ENCODE results near the gene FGGY.

Gene FGGY

DNA sequence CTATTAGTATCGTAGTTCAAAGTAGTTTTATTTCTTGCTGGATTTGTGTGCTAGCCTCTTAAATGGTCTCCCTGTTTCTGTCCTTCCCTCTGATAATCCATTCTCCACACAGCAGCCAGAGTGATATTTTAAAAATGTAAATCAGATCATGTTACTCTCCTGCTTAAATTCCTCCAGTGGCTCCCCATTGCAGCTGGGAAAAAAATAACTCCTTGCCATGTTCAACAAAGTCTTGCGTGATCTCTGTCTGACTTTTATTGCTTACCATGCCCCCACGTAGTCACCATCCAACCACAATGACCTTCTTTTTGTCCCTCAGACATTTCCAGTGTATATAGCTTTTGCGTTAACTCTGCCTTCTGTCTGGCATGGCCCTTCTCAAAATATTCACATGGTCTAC, 178.8 kb downstream of the FGGY start:
- TF ChIP-seq YY2 (tag by site-specific recombination; IDR thresholded peaks at IDR 0.05) = no peak
- no peak for TF ChIP-seq ZNF558 (tag by site-specific recombination; IDR thresholded peaks at IDR 0.05)
- no peak for TF ChIP-seq BCL11B (tag by site-specific recombination; IDR thresholded peaks at IDR 0.05; ENCODE audit: low read depth)
- TF ChIP-seq BCL11A (tag by site-specific recombination; IDR thresholded peaks at IDR 0.05; ENCODE audit: low read depth) = no peak
- TF ChIP-seq ZNF423 (tag by site-specific recombination; IDR thresholded peaks at IDR 0.05) = no peak
- TF ChIP-seq ZNF239 (tag by site-specific recombination; IDR thresholded peaks at IDR 0.05) = no peak
- no peak for TF ChIP-seq ZNF501 (tag by site-specific recombination; IDR thresholded peaks at IDR 0.05)
- TF ChIP-seq ZBTB6 (tag by site-specific recombination; IDR thresholded peaks at IDR 0.05) = no peak
- no peak for TF ChIP-seq ZNF600 (tag by site-specific recombination; IDR thresholded peaks at IDR 0.05)
- no peak for TF ChIP-seq ZNF677 (tag by site-specific recombination; IDR thresholded peaks at IDR 0.05)
- no peak for TF ChIP-seq ZBTB1 (tag by site-specific recombination; IDR thresholded peaks at IDR 0.05)
- no peak for TF ChIP-seq ZNF639 (tag by site-specific recombination; IDR thresholded peaks at IDR 0.05)
- no peak for TF ChIP-seq ZNF626 (tag by site-specific recombination; IDR thresholded peaks at IDR 0.05)
- no peak for TF ChIP-seq ZNF704 (tag by site-specific recombination; IDR thresholded peaks at IDR 0.05)
- no peak for TF ChIP-seq ZSCAN16 (tag by site-specific recombination; IDR thresholded peaks at IDR 0.05)
- no peak overlapping the region for H3K27ac ChIP-seq (ENCODE audit: extremely low read depth, low read depth, low read length)
- no peaks in the 10 kb centered on the region for H3K4me1 ChIP-seq (ENCODE audit: control insufficient read depth, insufficient read depth, low read length)
- no peaks in the 10 kb centered on the region for H3K9me3 ChIP-seq (ENCODE audit: control insufficient read depth, insufficient read depth, low read depth, low read length)
- ChIA-PET CTCF (no interaction called here), POLR2A (no interaction called here)
- no peaks in the 10 kb centered on the region for H3K36me3 ChIP-seq (ENCODE audit: control insufficient read depth in 2 of 2, insufficient read depth in 1 of 2, low read length in 2 of 2)
- H3K4me3 ChIP-seq (ENCODE audit: low read depth, low read length) = no peak overlapping the region

DNA sequence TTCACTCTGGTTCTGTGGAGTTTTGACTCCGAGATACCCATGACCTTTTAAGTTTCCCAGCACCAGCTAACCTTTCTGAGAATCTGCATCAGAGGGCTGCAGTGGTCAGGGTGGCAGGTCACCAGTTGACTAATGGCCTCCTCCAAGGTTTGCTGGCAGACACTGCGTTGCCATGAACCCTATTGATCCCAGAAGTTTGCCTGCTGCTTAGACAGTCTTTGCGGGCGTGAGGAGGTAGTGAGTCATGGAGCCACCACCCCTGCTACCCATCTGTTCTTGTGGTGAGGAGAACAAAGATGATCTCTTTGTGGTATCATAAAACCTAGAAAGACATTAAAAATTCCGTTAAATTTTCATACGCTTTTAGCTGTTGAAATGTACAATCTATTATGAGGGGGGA, 180.4 kb downstream of the FGGY start:
- TF ChIP-seq ZNF670 (tag by site-specific recombination; IDR thresholded peaks at IDR 0.05; ENCODE audit: low read depth) = no peak
- TF ChIP-seq ZNF677 (tag by site-specific recombination; IDR thresholded peaks at IDR 0.05) = no peak
- H3K4me1 ChIP-seq (ENCODE audit: control insufficient read depth, insufficient read depth, low read length) = 0 out of 2 replicates have a peak, but pooled peaks cover 2% of the 10 kb centered on the region
- no peak overlapping the region for H3K4me3 ChIP-seq (ENCODE audit: low read depth, low read length)
- CTCF ChIA-PET = no interaction called here
- H3K27ac ChIP-seq (ENCODE audit: extremely low read depth, low read depth, low read length) = no peak overlapping the region
- no peaks in the 10 kb centered on the region for H3K36me3 ChIP-seq (ENCODE audit: control insufficient read depth in 2 of 2, insufficient read depth in 1 of 2, low read length in 2 of 2)
- H3K9me3 ChIP-seq (ENCODE audit: control insufficient read depth, insufficient read depth, low read depth, low read length) = no peaks in the 10 kb centered on the region
- POLR2A ChIA-PET = no interaction called here

- no peak for TF ChIP-seq BCL6B (tag by site-specific recombination; IDR thresholded peaks at IDR 0.05)
- no peak for TF ChIP-seq SCRT1 (tag by site-specific recombination; IDR thresholded peaks at IDR 0.05; ENCODE audit: borderline replicate concordance)
- no peak for TF ChIP-seq GLIS2 (tag by site-specific recombination; IDR thresholded peaks at IDR 0.05)
- no peak for TF ChIP-seq ZNF664 (tag by site-specific recombination; IDR thresholded peaks at IDR 0.05)
- no peak for TF ChIP-seq ZNF529 (tag by site-specific recombination; IDR thresholded peaks at IDR 0.05; ENCODE audit: insufficient replicate concordance)
- TF ChIP-seq ZNF416 (tag by site-specific recombination; IDR thresholded peaks at IDR 0.05) = no peak
- no peak for TF ChIP-seq ZNF324 (tag by site-specific recombination; IDR thresholded peaks at IDR 0.05)
- no peak for TF ChIP-seq PATZ1 (tag by site-specific recombination; IDR thresholded peaks at IDR 0.05)
- Histone ChIP-seq H3K4me1 (ENCODE audit: control insufficient read depth, insufficient read depth, low read length) (0 out of 2 replicates have a peak, but pooled peaks cover 2% of the 10 kb centered on the region), H3K36me3 (ENCODE audit: control insufficient read depth in 2 of 2, insufficient read depth in 1 of 2, low read length in 2 of 2) (no peaks in the 10 kb centered on the region), H3K27ac (ENCODE audit: extremely low read depth, low read depth, low read length) (no peak overlapping the region), H3K9me3 (ENCODE audit: control insufficient read depth, insufficient read depth, low read depth, low read length) (no peaks in the 10 kb centered on the region), H3K4me3 (ENCODE audit: low read depth, low read length) (no peak overlapping the region)
- ChIA-PET POLR2A (no interaction called here), CTCF (no interaction called here)
Observed at GRCh38 chr1:59477867-59478266, 181.0 kb downstream of the FGGY start.

All from HEK293 (cell line).